ENCODE results near the gene PIK3CA.
"Not testable (repeated sequence)": the region's sequence is repeated elsewhere in the genome, so short reads cannot be mapped to it uniquely, and the experiment has no call there.

Gene PIK3CA

DNA sequence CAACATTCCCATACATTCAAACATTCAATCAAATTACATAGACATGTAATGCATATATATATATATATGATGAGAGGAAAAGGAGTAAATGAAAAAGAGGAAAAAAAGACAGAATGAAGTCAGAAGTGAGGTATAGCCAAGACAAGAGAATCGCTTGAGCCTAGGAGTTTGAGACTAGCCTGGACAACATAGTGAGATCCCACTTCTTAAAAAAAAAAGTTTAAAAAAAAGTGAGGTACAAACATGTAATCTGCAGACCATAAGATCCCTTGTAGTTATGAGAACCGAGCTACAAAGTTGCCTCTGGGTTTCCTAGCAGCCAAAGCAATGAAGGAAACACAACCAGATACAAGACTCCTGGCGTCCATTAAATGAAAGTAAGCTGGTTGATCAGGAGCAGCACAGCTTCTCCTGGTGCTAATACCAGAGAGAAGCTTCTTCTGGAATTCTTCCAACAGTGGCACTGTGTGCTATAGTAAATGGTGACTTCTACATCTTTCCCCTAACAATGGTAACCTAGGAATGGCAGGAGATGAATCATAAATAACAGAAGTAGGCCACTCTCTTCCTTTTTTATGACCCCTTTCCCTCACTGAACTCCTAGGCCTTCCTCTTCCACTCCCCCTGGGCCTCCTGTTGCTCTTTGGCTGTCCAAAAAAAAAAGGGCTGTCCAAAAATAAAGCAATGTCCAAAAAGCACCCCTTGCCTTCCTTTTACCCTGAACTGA, 99.3 kb downstream of the PIK3CA start:
- ATAC-seq (ENCODE audit: low read depth) (no peak), DNase-seq (ENCODE audit: low spot score in 2 of 2) (no peak)
- peaks cover 18% of the 10 kb centered on the region for H3K36me3 Mint-ChIP-seq
- H3K27ac Mint-ChIP-seq: no peak overlapping the region
- no peaks in the 10 kb centered on the region for H3K27me3 Mint-ChIP-seq
- H3K4me1 Mint-ChIP-seq: no peaks in the 10 kb centered on the region
- no peaks in the 10 kb centered on the region for H3K9me3 Mint-ChIP-seq
- H3K4me3 Mint-ChIP-seq: no peak overlapping the region

DNA sequence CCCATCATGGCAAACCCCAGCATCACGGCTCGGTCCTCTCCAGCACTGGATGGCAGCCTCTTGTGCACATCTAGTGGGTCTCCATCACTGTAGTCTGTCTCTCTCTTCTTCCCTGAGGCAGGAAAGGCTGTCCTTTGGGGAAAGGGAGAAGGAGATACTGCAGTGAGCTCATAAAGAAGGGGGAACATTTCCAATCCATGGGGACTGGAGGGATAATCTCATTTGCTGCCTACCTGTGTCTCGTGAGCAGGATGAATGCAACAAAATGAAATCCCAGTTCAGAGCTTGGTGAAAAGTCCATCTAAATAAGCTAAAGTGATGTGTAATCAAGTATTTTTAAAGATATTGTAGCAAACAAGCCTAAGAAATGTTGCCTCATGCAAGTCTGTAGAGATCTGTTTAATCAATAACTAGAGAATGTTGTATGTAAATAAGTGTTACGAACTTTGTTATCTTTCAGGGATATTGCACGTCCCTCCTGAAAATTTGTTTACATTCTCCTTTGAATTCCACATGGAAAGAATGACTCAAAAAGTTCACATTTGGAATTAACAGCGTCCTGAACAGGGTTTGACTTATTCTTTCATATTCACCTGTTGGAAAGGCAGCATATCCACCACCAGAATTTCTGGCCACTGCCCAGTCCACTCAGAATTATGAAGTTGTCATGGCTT, 102.8 kb downstream of the PIK3CA start, which contains the start of gene KCNMB3:
KCNMB3 (minus strand) TSS at position 312 of the 674 bp plus-strand sequence; CDS start at position 188, 124 bp downstream.
- peaks cover 2% of the 10 kb centered on the region for H3K9me3 Mint-ChIP-seq
- H3K27ac Mint-ChIP-seq: no peak within 1 kb of the TSS
- no peak within 1 kb of the TSS for H3K4me3 Mint-ChIP-seq
- H3K4me1 Mint-ChIP-seq: peaks cover 2% of the 10 kb centered on the region
- ATAC-seq (ENCODE audit: low read depth): no peak
- no peaks in the 10 kb centered on the region for H3K27me3 Mint-ChIP-seq
- H3K36me3 Mint-ChIP-seq: peaks cover 19% of the 10 kb centered on the region
- DNase-seq (ENCODE audit: low spot score in 2 of 2): no peak

DNA sequence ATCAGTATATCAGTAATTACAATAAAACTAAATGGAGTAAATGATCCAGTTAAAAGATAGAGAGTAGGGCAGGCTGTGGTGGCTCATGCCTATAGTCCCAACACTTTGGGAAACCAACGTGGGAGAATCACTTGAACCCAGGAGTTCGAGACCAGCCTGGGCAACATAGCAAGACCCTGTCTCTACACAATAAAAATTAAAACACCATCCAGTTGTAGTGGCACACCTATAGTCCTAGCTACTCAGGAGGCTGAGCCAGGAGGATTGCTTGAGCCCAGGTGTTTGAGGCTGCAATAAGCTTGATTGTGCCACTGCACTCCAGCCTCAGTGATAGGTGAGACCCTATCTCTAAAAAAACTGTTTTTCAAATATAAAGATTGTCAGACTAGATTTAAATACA, 108.7 kb downstream of the PIK3CA start:
- Mint-ChIP-seq H3K4me3 (no peak overlapping the region), H3K4me1 (peaks cover 22% of the 10 kb centered on the region), H3K27me3 (no peaks in the 10 kb centered on the region), H3K36me3 (peaks cover 13% of the 10 kb centered on the region), H3K27ac (no peak overlapping the region), H3K9me3 (peaks cover 15% of the 10 kb centered on the region)
- DNase-seq (ENCODE audit: low spot score in 2 of 2) (no peak), ATAC-seq (ENCODE audit: low read depth) (no peak)

DNA sequence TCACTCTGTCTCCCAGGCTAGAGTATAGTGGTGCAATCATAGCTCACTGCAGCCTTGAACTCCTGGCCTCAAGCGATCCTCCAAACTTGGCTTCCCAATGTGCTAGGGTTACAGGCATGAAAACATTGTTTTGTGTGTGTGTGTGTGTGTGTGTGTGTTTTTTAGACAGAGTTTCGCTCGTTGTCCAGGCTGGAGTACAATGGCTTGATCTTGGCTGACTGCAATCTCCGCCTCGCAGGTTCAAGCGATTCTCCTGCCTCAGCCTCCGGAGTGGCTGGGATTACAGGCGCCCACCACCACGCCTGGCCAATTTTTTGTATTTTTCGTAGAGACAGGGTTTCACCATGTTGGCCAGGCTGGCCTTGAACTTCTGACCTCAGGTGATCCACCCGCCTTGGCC, 109.6 kb downstream of the PIK3CA start:
- DNase-seq (ENCODE audit: low spot score in 2 of 2); ATAC-seq (ENCODE audit: low read depth); H3K27me3 Mint-ChIP-seq; H3K27ac Mint-ChIP-seq; H3K4me3 Mint-ChIP-seq: not testable (repeated sequence)
- Mint-ChIP-seq H3K4me1 (peaks cover 24% of the 10 kb centered on the region), H3K36me3 (peaks cover 13% of the 10 kb centered on the region), H3K9me3 (peaks cover 15% of the 10 kb centered on the region)

DNA sequence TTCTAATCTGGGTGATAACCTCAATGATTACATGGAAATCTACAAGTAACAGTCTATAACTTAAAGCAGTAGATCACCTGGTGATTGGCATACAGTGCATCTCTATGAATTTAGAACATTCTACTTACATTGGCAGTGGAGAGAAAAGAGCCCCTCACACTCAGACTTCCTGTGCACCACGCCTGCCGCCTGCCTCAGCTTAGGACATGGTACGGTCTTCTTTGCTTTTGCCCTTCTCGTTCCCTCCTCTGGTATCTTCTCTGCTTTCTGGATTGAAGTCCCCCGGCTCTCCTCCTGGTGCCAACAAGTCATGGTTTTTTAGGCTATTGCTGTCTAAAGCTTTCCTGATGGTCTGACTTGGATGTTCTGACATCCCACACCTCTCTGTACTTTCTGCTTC, 110.7 kb downstream of the PIK3CA start:
- ATAC-seq (ENCODE audit: low read depth) (no peak), DNase-seq (ENCODE audit: low spot score in 2 of 2) (no peak)
- H3K4me3 Mint-ChIP-seq: peak overlapping the region; percentile 2
- peak overlapping the region; percentile 77 for H3K27ac Mint-ChIP-seq
- H3K4me1 Mint-ChIP-seq: peaks cover 24% of the 10 kb centered on the region
- H3K36me3 Mint-ChIP-seq: peaks cover 13% of the 10 kb centered on the region
- H3K27me3 Mint-ChIP-seq: no peaks in the 10 kb centered on the region
- H3K9me3 Mint-ChIP-seq: peaks cover 15% of the 10 kb centered on the region

DNA sequence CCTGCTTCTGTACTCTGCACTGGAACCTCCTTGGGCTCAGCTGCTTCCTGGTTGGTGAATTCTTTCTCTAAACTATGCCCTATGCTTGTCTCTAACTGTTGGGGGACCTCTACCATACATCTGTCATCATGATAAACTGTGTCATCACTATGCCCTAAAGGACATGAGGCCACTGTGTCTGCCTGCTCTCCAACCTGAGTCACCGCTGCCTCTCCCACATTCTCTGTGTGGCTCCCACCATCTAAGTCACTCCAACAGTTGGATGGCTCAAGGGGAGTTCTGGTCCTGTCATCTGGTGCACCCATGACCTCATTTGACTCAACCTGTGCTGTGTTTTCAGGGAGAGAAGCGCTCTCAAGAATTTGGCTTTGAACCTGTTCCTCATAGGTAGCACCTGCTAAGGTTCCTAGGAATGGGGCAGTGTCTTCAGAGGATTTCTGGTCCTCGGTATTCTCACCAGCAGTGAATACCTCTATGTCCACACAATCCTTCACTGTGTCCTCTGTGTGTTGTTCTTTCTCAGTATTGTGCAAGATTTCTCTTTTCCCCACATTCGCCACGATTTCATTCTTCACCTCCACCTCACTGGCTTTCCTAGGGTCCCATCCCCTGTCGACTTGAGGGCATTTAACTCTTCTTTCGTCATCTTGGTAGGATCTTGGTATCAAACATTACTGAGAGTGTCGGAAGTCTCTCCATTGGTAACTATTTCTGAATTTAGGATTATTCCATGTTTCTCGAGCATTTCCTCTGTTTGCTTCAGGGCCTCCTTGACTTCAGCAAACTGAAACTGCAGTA, 112.0 kb downstream of the PIK3CA start:
- H3K27ac Mint-ChIP-seq: peak overlapping the region; percentile 77
- peaks cover 29% of the 10 kb centered on the region for H3K4me1 Mint-ChIP-seq
- peaks cover 15% of the 10 kb centered on the region for H3K9me3 Mint-ChIP-seq
- peaks cover 13% of the 10 kb centered on the region for H3K36me3 Mint-ChIP-seq
- not testable (repeated sequence) for H3K27me3 Mint-ChIP-seq; DNase-seq (ENCODE audit: low spot score in 2 of 2); ATAC-seq (ENCODE audit: low read depth)
- peak overlapping the region; percentile 81 for H3K4me3 Mint-ChIP-seq

DNA sequence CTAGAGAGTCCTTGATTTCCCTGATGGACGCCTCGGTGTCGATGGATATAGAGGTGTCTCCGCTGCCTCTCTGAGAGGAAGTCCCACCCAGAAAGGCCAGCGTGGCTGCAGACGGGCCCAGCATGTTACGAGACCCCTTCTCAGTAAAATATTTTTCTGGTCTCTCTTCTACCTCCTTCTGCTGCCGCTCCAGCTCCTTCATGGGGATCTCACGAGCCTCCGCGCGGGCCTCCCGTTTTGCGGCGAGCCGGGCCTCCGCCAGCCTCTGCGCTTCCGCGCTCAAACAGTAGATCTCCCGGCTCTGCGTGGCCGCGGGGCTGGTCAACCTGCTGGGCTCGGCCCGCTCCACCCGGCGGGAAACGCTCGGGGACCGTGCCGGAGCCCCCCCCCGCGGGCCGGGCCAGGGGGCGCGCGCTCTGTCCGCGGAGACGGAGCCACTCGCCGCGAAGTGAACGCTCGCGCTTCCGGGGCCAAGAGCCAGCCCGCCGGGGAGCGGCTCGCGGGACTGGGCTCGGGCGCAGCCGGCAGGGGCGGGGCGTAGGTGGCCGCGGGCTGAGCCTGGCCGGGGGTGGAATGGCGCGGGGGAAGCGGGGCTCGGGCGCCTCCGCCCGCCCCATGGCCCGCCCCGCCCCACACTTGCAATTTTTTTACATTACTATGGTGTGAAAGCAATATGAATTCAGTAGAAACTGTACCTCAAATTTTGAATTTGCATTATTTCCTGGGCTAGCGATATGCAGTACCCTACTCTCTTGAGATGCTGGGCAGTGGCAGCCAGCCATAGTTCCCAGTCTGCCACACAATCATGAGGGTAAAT, 113.0 kb downstream of the PIK3CA start:
- peak overlapping the region; percentile 77 for H3K27ac Mint-ChIP-seq
- H3K27me3 Mint-ChIP-seq: no peaks in the 10 kb centered on the region
- peak; percentile 58 to 62 for DNase-seq (ENCODE audit: low spot score in 2 of 2)
- peaks cover 13% of the 10 kb centered on the region for H3K9me3 Mint-ChIP-seq
- H3K36me3 Mint-ChIP-seq: peaks cover 10% of the 10 kb centered on the region
- H3K4me1 Mint-ChIP-seq: peaks cover 33% of the 10 kb centered on the region
- peak; percentile 88 for ATAC-seq (ENCODE audit: low read depth)
- H3K4me3 Mint-ChIP-seq: peak overlapping the region; percentile 81

DNA sequence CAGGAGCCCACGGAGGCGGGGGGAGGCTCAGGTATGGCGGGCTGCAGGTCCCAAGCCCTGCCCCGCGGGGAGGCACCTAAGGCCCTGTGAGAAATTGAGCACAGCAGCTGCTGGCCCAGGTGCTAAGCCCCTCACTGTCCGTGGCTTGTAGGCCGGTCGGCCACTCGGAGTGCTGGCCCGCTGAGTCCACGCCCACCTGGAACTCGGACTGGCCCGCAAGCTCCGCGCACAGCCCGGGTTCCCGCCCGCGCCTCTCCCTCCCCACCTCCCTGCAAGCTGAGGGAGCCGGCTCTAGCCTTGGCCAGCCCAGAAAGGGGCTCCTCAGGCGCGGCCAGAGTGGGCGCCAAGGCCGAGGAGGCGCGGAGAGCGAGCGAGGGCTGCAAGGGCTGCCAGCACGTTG, 115.0 kb downstream of the PIK3CA start:
- Mint-ChIP-seq H3K4me1 (peaks cover 40% of the 10 kb centered on the region), H3K9me3 (peaks cover 12% of the 10 kb centered on the region), H3K4me3 (no peak overlapping the region), H3K36me3 (peaks cover 8% of the 10 kb centered on the region), H3K27ac (no peak overlapping the region), H3K27me3 (no peaks in the 10 kb centered on the region)
- ATAC-seq (ENCODE audit: low read depth): no peak
- no peak for DNase-seq (ENCODE audit: low spot score in 2 of 2)

DNA sequence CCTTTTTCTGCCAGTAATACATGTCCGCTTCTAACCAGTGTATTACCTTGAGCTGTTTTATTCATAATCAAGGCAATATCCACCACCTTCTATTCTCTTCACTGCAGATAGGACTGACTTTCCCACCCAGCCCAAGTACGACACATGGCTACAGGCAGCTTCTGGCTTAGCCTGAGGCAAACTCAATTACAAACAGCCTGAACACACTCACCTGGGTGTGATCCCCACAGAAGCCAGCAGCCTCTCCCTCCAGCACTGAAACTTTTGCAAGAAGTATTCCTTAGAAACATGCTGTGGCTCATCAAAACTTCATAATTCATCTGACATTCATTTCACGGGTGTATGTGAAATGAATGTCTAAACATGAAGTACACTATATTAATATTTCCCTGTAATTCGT, 116.3 kb downstream of the PIK3CA start:
- H3K4me1 Mint-ChIP-seq: peaks cover 46% of the 10 kb centered on the region

DNA sequence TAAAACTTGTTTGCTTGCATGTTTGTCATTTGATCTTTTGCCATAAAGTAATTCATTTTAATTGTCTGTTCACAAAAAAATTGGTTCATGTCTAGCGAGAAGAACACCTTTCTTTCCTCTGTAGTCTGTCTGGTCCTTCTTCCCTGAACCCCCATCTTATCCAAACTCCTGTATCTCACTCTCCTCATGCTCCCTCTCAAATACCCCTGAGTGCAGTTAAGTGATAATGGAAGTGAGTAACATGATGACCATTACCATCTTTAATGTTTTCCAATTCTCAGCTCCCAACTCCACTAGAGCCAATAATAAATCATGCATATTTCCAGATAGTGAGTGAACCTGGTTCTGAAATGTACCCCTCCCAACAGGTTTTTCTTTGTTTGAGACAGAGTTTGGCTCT, 116.9 kb downstream of the PIK3CA start:
- H3K4me3 Mint-ChIP-seq: no peak overlapping the region
- no peaks in the 10 kb centered on the region for H3K27me3 Mint-ChIP-seq
- H3K9me3 Mint-ChIP-seq: peaks cover 4% of the 10 kb centered on the region
- peak overlapping the region; percentile 64 for H3K27ac Mint-ChIP-seq
- DNase-seq (ENCODE audit: low spot score in 2 of 2) (no peak), ATAC-seq (ENCODE audit: low read depth) (no peak)
- peaks cover 4% of the 10 kb centered on the region for H3K36me3 Mint-ChIP-seq
- H3K4me1 Mint-ChIP-seq: peaks cover 40% of the 10 kb centered on the region

More for the DNA sequence above, 116.3 kb downstream of the PIK3CA start:
- peaks cover 9% of the 10 kb centered on the region for H3K9me3 Mint-ChIP-seq
- H3K27me3 Mint-ChIP-seq: no peaks in the 10 kb centered on the region
- no peak for DNase-seq (ENCODE audit: low spot score in 2 of 2)
- H3K36me3 Mint-ChIP-seq: peaks cover 8% of the 10 kb centered on the region
- H3K27ac Mint-ChIP-seq: peak overlapping the region; percentile 26
- H3K4me3 Mint-ChIP-seq: no peak overlapping the region
- no peak for ATAC-seq (ENCODE audit: low read depth)

DNA sequence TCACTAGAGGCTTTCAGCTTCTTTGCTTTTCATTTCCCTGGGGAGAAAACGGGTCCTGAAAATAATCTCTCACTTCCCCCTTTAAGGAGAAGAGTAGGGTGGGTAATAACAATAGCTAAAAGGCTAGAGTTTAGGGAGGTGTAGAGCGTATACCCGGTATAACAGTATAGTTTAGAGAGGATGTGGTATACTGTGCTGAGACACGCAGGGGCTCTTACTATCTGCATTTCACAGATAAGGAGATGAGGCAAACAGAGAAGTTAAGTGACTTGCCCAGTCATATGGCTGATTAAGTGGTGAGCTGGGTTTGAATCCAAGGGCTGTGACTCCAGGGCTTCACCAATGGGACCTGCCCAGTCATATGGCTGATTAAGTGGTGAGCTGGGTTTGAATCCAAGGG, 117.7 kb downstream of the PIK3CA start:
- peak; percentile 29 for ATAC-seq (ENCODE audit: low read depth)

DNA sequence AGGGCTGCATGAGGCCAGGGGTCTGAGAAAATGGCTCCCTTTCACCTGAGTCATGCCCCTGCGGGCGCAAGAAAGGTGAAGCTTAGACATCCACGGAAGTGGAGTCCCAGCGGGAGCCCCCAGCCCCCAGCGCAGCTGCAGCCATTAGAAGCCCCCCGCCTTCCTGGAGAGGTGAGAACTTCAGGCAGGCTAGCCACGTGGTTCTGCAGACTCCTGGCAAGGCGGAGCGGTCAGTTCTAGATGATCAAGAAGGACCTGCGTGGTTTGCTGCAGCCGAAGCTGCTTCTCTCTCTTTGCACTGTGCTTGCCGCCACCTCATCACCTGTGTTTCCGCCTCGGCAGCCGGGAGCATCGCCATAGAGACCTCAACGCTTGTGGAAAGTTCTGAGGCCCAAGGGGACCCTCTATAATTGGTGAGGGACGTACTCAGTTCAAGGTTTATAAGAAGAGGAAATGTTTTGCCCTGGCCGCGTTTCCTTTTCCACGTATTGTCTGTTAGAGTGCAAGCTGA, 118.6 kb downstream of the PIK3CA start:
- Mint-ChIP-seq H3K9me3 (no peaks in the 10 kb centered on the region), H3K4me3 (peak overlapping the region; percentile 81), H3K27ac (peak overlapping the region; percentile 64), H3K36me3 (no peaks in the 10 kb centered on the region), H3K27me3 (no peaks in the 10 kb centered on the region), H3K4me1 (peaks cover 31% of the 10 kb centered on the region)
- peak; percentile 82 for ATAC-seq (ENCODE audit: low read depth)
- DNase-seq (ENCODE audit: low spot score in 2 of 2): peak in 1 of 2 donors; percentile 25

More for the DNA sequence above, 117.7 kb downstream of the PIK3CA start:
- no peak for DNase-seq (ENCODE audit: low spot score in 2 of 2)
- peak overlapping the region; percentile 81 for H3K4me3 Mint-ChIP-seq
- H3K27me3 Mint-ChIP-seq: no peaks in the 10 kb centered on the region
- no peaks in the 10 kb centered on the region for H3K36me3 Mint-ChIP-seq
- H3K27ac Mint-ChIP-seq: peak overlapping the region; percentile 64
- H3K4me1 Mint-ChIP-seq: peaks cover 34% of the 10 kb centered on the region
- no peaks in the 10 kb centered on the region for H3K9me3 Mint-ChIP-seq

DNA sequence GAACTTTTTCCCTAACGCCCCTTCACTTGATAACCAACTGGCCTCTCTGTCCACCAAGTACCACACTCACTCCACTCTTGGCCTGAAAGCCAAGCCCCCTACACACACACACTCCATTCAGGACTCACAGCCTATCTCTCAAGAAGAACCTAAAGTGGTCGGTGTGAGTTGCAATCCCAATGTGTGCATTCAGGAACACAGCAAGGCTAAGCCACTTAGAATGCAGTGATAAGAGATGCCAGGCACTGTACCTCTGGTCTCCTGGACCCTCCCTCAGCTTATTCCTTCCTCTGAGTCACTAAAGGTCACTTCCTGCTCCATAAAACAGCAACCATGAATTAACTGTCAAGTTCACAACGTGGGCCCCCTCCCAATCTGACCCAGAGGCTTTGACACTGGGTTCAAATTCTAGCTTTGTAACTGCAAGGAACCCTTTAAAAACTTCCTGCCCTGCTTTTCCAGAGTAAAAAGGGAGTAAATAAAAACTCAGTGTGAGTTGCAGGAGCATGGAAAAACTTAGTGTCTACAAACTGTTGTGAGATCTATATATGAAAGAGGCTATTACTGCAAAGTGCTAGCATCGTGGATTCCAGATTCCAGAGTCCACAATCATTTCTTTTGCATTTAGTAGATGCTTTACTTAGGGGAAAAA, 120.4 kb downstream of the PIK3CA start:
- Mint-ChIP-seq H3K27ac (peak overlapping the region; percentile 55), H3K4me1 (peaks cover 32% of the 10 kb centered on the region), H3K27me3 (no peaks in the 10 kb centered on the region), H3K9me3 (no peaks in the 10 kb centered on the region), H3K4me3 (no peak overlapping the region), H3K36me3 (no peaks in the 10 kb centered on the region)
- ATAC-seq (ENCODE audit: low read depth) (no peak), DNase-seq (ENCODE audit: low spot score in 2 of 2) (no peak)

Data from memory B cell (primary cell).